ENCODE data around the gene SPOCK1.

The SPOCK1 gene

GRCh38 chr5:137305971-137306602, 193.0 kb downstream of the SPOCK1 start:
- no peaks in the 10 kb centered on the region for H3K79me2 ChIP-seq (ENCODE audit: insufficient read depth, low read depth)
- no peak overlapping the region for H3K27ac ChIP-seq
- no peaks in the 10 kb centered on the region for H3K36me3 ChIP-seq (ENCODE audit: insufficient read depth)
- no peak for TF ChIP-seq CTCF (conservative IDR thresholded peaks at IDR 0.05; ENCODE audit: low read depth, low read length)
- H3K4me2 ChIP-seq = no peak overlapping the region
- no peaks in the 10 kb centered on the region for H3K27me3 ChIP-seq (ENCODE audit: insufficient read depth, low read depth)
- H3K4me1 ChIP-seq (ENCODE audit: low read depth, poor library complexity, severe bottlenecking) = no peaks in the 10 kb centered on the region
- no peak overlapping the region for H2AFZ ChIP-seq (ENCODE audit: low read depth)
- no peaks in the 10 kb centered on the region for H4K20me1 ChIP-seq (ENCODE audit: insufficient read depth)
- H3K4me3 ChIP-seq (IDR thresholded peaks at IDR 0.05; ENCODE audit: insufficient read depth, low read depth, low read length) = no peak overlapping the region
- H3K9ac ChIP-seq = no peak overlapping the region

GRCh38 chr5:137304226-137304874, 194.8 kb downstream of the SPOCK1 start:
- no peaks in the 10 kb centered on the region for H3K4me1 ChIP-seq (ENCODE audit: low read depth, poor library complexity, severe bottlenecking)
- H3K4me3 ChIP-seq (IDR thresholded peaks at IDR 0.05; ENCODE audit: insufficient read depth, low read depth, low read length) = no peak overlapping the region
- H3K27me3 ChIP-seq (ENCODE audit: insufficient read depth, low read depth) = no peaks in the 10 kb centered on the region
- no peak overlapping the region for H2AFZ ChIP-seq (ENCODE audit: low read depth)
- no peaks in the 10 kb centered on the region for H4K20me1 ChIP-seq (ENCODE audit: insufficient read depth)
- H3K9ac ChIP-seq = no peak overlapping the region
- H3K4me2 ChIP-seq = no peak overlapping the region
- no peaks in the 10 kb centered on the region for H3K79me2 ChIP-seq (ENCODE audit: insufficient read depth, low read depth)
- no peak overlapping the region for H3K27ac ChIP-seq
- no peaks in the 10 kb centered on the region for H3K36me3 ChIP-seq (ENCODE audit: insufficient read depth)
- no peak for TF ChIP-seq CTCF (conservative IDR thresholded peaks at IDR 0.05; ENCODE audit: low read depth, low read length)

- H3K4me3 ChIP-seq (IDR thresholded peaks at IDR 0.05; ENCODE audit: insufficient read depth, low read depth, low read length) = no peak overlapping the region
- H3K4me1 ChIP-seq (ENCODE audit: low read depth, poor library complexity, severe bottlenecking) = no peaks in the 10 kb centered on the region
- no peaks in the 10 kb centered on the region for H3K27me3 ChIP-seq (ENCODE audit: insufficient read depth, low read depth)
- H3K79me2 ChIP-seq (ENCODE audit: insufficient read depth, low read depth) = no peaks in the 10 kb centered on the region
- no peaks in the 10 kb centered on the region for H3K36me3 ChIP-seq (ENCODE audit: insufficient read depth)
- H2AFZ ChIP-seq (ENCODE audit: low read depth) = no peak overlapping the region
- H3K4me2 ChIP-seq = no peak overlapping the region
- H3K9ac ChIP-seq = no peak overlapping the region
- TF ChIP-seq CTCF (conservative IDR thresholded peaks at IDR 0.05; ENCODE audit: low read depth, low read length) = no peak
- H4K20me1 ChIP-seq (ENCODE audit: insufficient read depth) = no peaks in the 10 kb centered on the region
- no peak overlapping the region for H3K27ac ChIP-seq
Observed at GRCh38 chr5:137303509-137303908, 195.6 kb downstream of the SPOCK1 start.

- H3K4me1 ChIP-seq (ENCODE audit: low read depth, poor library complexity, severe bottlenecking) = no peaks in the 10 kb centered on the region
- H3K79me2 ChIP-seq (ENCODE audit: insufficient read depth, low read depth) = no peaks in the 10 kb centered on the region
- H2AFZ ChIP-seq (ENCODE audit: low read depth) = no peak overlapping the region
- no peaks in the 10 kb centered on the region for H3K27me3 ChIP-seq (ENCODE audit: insufficient read depth, low read depth)
- H3K36me3 ChIP-seq (ENCODE audit: insufficient read depth) = no peaks in the 10 kb centered on the region
- no peak overlapping the region for H3K27ac ChIP-seq
- no peaks in the 10 kb centered on the region for H4K20me1 ChIP-seq (ENCODE audit: insufficient read depth)
- H3K9ac ChIP-seq = no peak overlapping the region
- no peak overlapping the region for H3K4me3 ChIP-seq (IDR thresholded peaks at IDR 0.05; ENCODE audit: insufficient read depth, low read depth, low read length)
- no peak overlapping the region for H3K4me2 ChIP-seq
- TF ChIP-seq CTCF (conservative IDR thresholded peaks at IDR 0.05; ENCODE audit: low read depth, low read length) = no peak
Observed at GRCh38 chr5:137300411-137301240, 198.5 kb downstream of the SPOCK1 start.
